SK-N-SH treated with all-trans-retinoic acid at 6 μM for 48 hours (cell line): Measurements from ENCODE around the gene KDR.

Experiments used
- ARNTL ChIP-seq: fragments of 450-650 bp; formaldehyde crosslinking; IDR thresholded peaks from 2 replicates; pipeline ENCODE4 v1.5.0; 2020; ENCODE audit warnings: low read depth, mild to moderate bottlenecking, moderate library complexity, borderline replicate concordance
- BACH2 ChIP-seq: fragments of 250-450 bp; sonication (Bioruptor Pico); IDR thresholded peaks from 2 replicates; pipeline ENCODE4 v1.9.0; 2021; ENCODE audit warnings: mild to moderate bottlenecking, borderline replicate concordance
- CREB5 ChIP-seq: fragments of 250-450 bp; sonication (Bioruptor Pico); IDR thresholded peaks from 2 replicates; pipeline ENCODE4 v1.5.1; 2020; ENCODE audit warnings: low read depth, mild to moderate bottlenecking, moderate library complexity
- CSRNP3 ChIP-seq: fragments of 250-450 bp; sonication (Bioruptor Pico); IDR thresholded peaks from 2 replicates; pipeline ENCODE4 v1.5.1; 2021; ENCODE audit warnings: mild to moderate bottlenecking, moderate library complexity
- ISL1 ChIP-seq: fragments of 250-450 bp; sonication (Bioruptor Pico); IDR thresholded peaks from 2 replicates; pipeline ENCODE4 v2.1.2; 2022; ENCODE audit warnings: mild to moderate bottlenecking, moderate library complexity
- PATZ1 ChIP-seq: fragments of 250-450 bp; sonication (Bioruptor Pico); IDR thresholded peaks from 2 replicates; pipeline ENCODE4 v1.8.0; 2020; ENCODE audit warnings: mild to moderate bottlenecking, moderate library complexity, borderline replicate concordance
- PPARA ChIP-seq: fragments of 250-450 bp; sonication (Bioruptor Pico); IDR thresholded peaks from 2 replicates; pipeline ENCODE4 v1.5.0; 2020; ENCODE audit warnings: mild to moderate bottlenecking, borderline replicate concordance
- RARB ChIP-seq: fragments of 250-450 bp; sonication (Bioruptor Pico); IDR thresholded peaks from 2 replicates; pipeline ENCODE4 v1.8.0; 2021; ENCODE audit warnings: mild to moderate bottlenecking, moderate library complexity
- SNAI2 ChIP-seq: fragments of 250-450 bp; sonication (Bioruptor Pico); IDR thresholded peaks from 2 replicates; pipeline ENCODE4 v1.5.0; 2020; ENCODE audit warnings: mild to moderate bottlenecking, moderate library complexity
- ZFP3 ChIP-seq: fragments of 250-450 bp; sonication (Bioruptor Pico); IDR thresholded peaks from 2 replicates; pipeline ENCODE4 v1.5.0; 2020; ENCODE audit warnings: mild to moderate bottlenecking, moderate library complexity
- ZFP30 ChIP-seq: fragments of 450-650 bp; formaldehyde crosslinking; IDR thresholded peaks from 2 replicates; pipeline ENCODE4 v1.5.0; 2022; ENCODE audit warnings: mild to moderate bottlenecking, moderate library complexity
- ZNF565 ChIP-seq: fragments of 450-650 bp; formaldehyde crosslinking; conservative IDR thresholded peaks from 2 replicates; pipeline ENCODE4 v1.5.0; 2020; ENCODE audit warnings: low read depth, mild to moderate bottlenecking, moderate library complexity

- no peak for TF ChIP-seq ISL1
- TF ChIP-seq ARNTL (CRISPR knock-in tag): no peak
- no peak for TF ChIP-seq ZFP3 (CRISPR knock-in tag)
- TF ChIP-seq RARB (CRISPR knock-in tag): no peak
- no peak for TF ChIP-seq ZNF565
- no peak for TF ChIP-seq PPARA (CRISPR knock-in tag)
- TF ChIP-seq BACH2 (CRISPR knock-in tag): no peak
- TF ChIP-seq PATZ1: no peak
- TF ChIP-seq ZFP30 (CRISPR knock-in tag): no peak
- no peak for TF ChIP-seq CREB5 (CRISPR knock-in tag)
- TF ChIP-seq CSRNP3 (CRISPR knock-in tag): no peak
- TF ChIP-seq SNAI2: no peak
Observed at GRCh38 chr4:55118397-55118796, 7.0 kb downstream of the KDR start.
